GOT3 (cell line): ENCODE data around the gene EOMES.
"Not testable (repeated sequence)": the region's sequence is repeated elsewhere in the genome, so short reads cannot be mapped to it uniquely, and the experiment has no call there.

ENCODE experiments used
- DNase-seq: peaks from one replicate; lab custom pipeline; 2025; ENCODE audit warnings: mixed read lengths; lab: John Stamatoyannopoulos, UW

The EOMES gene

GRCh38 chr3:27721717-27722564 lies at the start of gene EOMES:
Gene EOMES, minus strand, starts transcription at chr3:27722323. Its CDS starts 29 bp downstream, at chr3:27722294.
- peak; percentile 24 for DNase-seq

- not testable (repeated sequence) for DNase-seq
Observed at GRCh38 chr3:27770384-27770783, 48.3 kb upstream of the EOMES start.

- no peak for DNase-seq
Observed at GRCh38 chr3:27767000-27767399, 44.9 kb upstream of the EOMES start.

GRCh38 chr3:27758083-27758482 lies 36.0 kb upstream of the EOMES start:
- peak; percentile 57 for DNase-seq

- DNase-seq = no peak
Observed at GRCh38 chr3:27756877-27757276, 34.8 kb upstream of the EOMES start.

GRCh38 chr3:27752926-27753325 lies 30.8 kb upstream of the EOMES start:
- no peak for DNase-seq

- DNase-seq = no peak
Observed at GRCh38 chr3:27749643-27750042, 27.5 kb upstream of the EOMES start.

GRCh38 chr3:27746838-27747237 lies 24.7 kb upstream of the EOMES start:
- DNase-seq = no peak

- no peak for DNase-seq
Observed at GRCh38 chr3:27740854-27741253, 18.7 kb upstream of the EOMES start.

- no peak for DNase-seq
Observed at GRCh38 chr3:27737091-27737490, 15.0 kb upstream of the EOMES start.

GRCh38 chr3:27730774-27731659 lies 8.9 kb upstream of the EOMES start:
- DNase-seq = no peak

GRCh38 chr3:27729748-27730611 lies 7.9 kb upstream of the EOMES start:
- DNase-seq = no peak

- no peak for DNase-seq
Observed at GRCh38 chr3:27729325-27729724, 7.2 kb upstream of the EOMES start.

- DNase-seq = no peak
Observed at GRCh38 chr3:27728195-27729087, 6.3 kb upstream of the EOMES start.

GRCh38 chr3:27726240-27726639 lies 4.1 kb upstream of the EOMES start:
- no peak for DNase-seq

GRCh38 chr3:27724459-27725197 lies 2.5 kb upstream of the EOMES start:
- DNase-seq = no peak

GRCh38 chr3:27723815-27724458 lies 1.8 kb upstream of the EOMES start:
- no peak for DNase-seq

GRCh38 chr3:27723456-27723814 lies 1.3 kb upstream of the EOMES start:
- no peak for DNase-seq

GRCh38 chr3:27723001-27723445 lies 900 bp upstream of the EOMES start:
- no peak for DNase-seq
